Stimulated activated CD8-positive, alpha-beta memory T cell treated with anti-CD3 and anti-CD28 coated beads, Interleukin-12 subunit alpha, Interleukin-12 subunit beta, amount 100 ng/mL, for 24 hours (primary cell): ENCODE results near the gene RABGAP1L.
"Not testable (repeated sequence)": the region's sequence is repeated elsewhere in the genome, so short reads cannot be mapped to it uniquely, and the experiment has no call there.

ENCODE experiments used
- DNase-seq: peaks from one replicate; pipeline ENCODE4 v3.0.0-alpha.2; 2020; ENCODE audit errors: extremely low read depth

Gene RABGAP1L

DNA sequence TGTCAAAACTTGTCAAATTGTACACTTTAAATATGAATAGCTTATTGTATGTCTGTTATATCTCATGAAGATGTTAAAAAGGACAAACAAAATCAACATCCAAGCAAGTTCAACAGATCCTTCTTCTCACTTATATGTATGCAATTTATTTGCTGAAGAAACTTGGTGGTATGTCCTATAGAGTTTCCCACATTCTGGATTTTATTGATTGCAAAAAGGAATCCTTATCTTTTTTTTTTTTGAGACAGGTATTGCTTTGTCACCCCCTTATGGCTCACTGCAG, 5.6 kb upstream of the RABGAP1L start:
- DNase-seq: no peak

DNA sequence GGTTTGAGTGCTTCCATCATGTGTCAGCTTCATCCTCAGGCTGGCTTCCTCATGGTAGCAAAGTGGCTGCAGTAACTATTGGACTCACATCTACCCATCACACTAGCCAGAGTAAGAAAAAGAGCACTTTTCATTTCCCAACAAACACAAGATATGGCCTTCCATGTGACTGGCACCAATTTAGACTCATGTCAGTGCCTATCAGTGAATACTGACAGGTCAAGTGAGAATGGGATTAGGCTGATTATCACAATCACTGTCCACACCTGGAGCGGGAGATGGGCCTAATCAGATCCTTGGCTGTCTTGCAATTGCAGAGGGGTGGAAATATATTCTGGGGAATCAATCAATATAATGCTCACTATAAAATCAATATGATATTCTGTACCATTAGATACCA, 2.9 kb upstream of the RABGAP1L start:
- no peak for DNase-seq

DNA sequence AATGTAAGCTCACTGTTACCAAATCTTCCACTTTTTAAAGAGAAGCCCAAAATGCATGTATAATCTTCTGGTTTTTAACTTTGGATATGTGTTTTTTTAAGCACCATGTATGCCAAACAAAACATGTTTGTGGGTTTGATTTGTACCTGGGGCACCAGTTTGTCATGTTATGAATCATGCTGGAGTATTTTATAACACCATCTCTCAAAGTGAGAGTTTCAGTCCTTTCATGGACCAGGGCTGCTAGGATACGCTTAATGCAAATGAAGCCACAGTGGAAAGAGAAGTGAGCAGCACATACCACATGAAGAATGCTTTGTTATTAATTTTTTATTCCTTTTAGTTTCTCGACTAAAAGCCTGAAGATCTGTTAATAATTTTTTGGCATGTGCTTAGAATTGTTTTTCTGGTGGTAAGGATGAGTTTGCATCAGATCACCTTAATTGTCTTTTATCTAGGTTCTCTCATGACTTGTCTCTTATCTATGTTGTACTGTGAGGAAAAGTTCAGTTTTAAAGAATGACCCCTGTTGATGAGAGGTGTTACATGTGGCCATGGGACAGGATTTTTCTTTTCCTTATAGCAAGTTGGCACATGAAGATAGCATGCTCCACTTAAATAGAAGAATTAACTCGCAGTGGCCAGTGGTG, 2.0 kb upstream of the RABGAP1L start:
- DNase-seq: no peak

DNA sequence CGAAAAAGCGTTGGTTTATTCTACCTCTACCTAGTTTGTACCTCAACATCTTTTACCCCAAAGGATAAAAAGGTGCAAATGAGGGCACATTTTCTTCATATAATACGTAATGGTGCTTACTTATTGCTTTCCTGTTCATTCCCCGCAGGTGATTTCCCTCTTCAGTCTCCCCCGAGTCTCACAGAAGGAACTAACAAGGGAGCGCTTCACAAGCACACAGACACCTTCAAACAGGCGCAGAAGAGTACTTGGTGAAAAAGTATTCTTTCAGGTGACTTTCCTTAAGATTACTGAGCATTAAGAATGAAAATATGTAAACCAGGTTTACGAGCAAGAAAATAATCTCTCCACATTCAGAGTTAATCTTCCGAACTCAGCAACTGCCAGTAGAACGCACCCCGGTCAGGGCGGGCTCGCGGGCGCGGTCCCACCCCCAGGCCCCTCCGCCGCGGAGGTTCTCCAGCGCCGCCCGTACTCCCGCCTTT, 511 bp upstream of the RABGAP1L start:
- DNase-seq: no peak

DNA sequence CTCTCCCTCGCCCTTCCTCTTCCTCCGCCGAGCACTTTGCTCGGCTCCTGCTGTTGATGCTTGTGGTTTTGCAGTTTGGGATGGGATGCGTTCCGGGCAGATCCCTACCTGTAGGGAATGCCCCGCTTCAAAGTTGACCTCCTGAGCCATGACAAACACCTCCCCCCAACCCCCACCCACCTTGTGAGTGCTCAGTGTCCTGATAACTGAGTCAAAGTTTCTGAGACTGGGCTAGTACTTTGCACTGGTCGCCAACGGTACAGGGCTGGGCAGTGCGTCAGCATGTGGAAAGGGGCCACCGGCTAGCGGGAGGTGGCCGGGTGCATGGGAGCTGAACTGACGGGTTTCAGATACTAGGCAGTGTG, 771 bp downstream of the RABGAP1L start:
- DNase-seq: no peak

DNA sequence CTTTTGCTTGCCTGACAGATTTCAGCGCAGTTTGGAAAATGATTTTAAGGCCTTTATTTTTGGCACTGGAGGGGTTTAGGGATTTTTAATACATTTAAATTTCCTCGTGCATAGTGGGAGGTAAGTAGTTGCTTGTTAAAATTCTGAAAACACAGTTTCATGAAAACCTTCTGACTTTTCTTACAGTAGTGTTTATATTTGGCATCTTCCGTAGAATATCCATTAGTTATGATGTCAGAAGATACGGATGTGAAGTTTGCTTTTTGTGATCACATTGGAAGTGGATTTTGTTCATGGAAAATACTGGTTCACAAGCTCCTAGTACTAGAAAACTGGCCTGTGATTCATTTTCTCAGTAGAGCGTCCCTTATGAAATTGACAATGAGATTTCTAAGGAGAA, 1.3 kb downstream of the RABGAP1L start:
- no peak for DNase-seq

DNA sequence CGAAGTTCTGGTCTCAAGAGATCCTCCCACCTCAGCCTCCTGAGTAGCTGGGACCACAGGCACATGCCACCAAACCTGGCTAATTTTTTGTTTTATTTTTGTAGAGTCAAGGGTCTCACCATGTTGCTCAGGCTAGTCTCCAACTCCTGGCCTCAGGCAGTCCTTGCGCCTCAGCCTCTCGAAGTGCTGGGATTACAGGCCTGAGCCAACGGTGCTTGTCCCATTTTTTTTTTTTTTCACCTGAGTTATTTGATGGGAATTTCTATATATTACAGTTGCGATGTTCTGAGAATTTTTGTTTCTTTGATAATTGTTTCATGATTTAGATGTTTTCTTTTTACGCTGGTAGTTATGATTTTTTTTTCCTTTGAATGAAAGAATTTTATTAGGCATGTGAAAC, 2.5 kb downstream of the RABGAP1L start:
- no peak for DNase-seq

DNA sequence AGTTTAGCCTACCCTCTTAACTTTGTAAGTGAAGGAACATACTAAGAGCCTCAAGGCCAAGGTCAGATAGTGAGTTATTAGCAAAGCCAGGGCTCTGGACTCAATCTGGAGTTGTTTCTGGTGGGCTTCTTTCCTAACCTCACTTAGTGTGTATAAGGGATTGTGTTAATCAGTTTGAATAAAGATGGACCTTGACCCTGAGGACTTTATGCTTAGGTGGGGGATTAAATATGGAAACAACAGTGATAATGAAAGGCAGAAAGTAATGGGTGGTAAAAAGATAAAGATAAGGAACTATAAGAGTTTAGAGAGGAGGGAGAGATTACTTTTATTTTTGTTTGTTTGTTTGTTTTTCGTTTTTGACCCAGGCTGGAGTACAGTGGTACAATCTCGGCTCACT, 5.5 kb downstream of the RABGAP1L start:
- no peak for DNase-seq

DNA sequence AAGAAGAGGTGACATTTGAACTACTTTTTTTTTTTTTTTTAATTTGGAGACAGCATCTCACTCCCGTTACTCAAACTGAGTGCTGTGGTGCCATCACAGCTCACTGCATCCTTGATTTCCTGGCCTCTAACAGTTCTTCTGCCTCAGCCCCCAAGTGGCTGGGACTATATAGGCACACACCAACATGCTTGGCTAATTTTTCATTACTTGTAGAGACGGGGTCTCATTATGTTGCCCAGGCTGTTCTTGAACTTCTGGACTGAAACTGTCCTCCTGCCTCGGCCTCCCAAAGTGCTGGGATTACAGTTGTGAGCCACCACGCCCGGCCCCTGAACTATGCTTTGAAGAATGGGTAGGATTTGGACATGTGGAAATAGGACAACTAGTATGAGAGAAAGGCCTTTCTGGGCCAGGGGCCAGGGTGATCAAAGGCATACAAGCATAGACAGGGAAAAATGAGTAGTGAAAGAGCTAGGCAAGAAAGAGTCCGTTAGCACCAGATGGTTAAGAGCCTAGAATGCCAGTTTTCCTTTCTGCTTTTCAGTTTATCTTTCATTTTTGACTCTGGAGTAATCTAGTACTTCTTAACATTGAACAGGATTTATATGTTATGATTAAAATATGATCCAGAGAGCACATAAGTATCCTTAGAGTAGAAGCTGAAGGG, 6.3 kb downstream of the RABGAP1L start:
- DNase-seq: no peak

DNA sequence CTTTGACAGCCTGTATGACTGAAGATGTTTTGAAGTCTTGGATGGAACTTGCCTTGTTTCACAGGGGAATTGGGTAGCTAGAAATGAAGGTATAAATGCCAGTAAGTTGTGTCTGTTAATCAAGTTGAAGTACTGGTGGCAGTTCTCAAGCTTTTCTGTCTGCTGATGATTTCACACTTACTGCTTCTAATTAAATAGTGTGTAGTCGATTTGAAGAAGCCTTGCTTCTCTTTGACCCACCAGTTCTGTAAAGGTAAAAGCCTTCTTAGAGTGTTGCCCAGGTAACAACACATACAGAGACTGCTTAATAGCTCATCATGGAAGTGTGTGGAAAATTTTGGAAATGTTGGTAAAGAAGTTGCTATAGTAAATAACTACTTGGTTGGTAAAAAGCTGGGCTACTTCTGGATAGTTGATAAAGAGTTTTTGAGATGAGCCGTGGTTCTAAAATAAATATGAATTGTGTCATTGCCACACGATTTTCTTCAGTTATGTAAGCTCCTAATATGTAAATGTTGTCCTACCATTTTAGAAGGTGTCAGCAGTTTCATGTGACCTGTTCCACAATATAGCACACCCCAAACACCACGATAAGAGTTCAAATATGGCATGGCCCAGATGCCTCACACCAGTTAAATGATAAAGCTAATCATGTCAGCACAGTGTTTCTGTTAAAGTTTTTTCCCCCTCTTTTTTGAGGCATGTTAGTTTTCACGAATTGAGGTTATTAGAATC, 7.4 kb downstream of the RABGAP1L start:
- no peak for DNase-seq

DNA sequence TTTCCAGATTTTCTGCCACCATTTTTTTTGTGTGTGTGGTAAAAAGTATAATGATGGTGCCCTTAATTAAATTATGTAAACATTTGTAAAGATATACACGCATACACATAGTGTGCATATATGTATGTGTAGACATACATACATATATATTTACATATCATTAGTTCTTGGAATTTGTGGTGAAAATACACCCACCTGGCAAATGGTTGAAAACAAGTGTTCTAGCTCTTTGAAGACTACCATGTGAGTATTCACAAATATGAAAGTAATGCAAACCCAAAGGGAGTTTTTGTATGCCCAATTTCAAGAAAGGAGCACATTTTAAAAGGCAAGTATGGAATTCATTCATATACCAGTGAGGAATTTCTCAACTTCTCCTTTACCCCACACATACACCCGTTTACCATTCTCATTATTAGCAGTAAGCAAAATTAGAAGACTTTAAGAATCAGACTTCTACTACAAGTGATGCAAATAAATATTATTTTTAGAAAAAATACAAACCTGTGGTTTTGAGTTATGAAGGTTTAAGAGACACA, 8.0 kb downstream of the RABGAP1L start:
- no peak for DNase-seq

DNA sequence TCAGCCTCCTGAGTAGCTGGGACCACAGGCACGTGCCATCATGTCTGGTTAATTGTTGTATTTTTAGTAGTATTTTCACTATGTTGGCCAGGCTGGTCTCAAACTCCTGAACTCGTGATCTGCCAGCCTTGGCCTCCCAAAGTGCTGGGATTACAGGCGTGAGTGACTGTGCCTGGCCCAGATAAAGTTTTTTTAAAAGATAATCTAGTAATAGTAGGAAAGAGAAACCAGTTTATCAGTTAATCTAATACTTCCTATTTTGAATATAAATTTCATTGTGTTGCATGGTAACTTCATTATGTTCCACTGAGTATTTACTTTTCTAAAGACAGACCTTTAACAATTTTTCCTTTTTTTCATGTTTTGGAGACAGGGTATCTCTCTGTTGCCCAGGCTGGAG, 10.0 kb downstream of the RABGAP1L start:
- DNase-seq: no peak

DNA sequence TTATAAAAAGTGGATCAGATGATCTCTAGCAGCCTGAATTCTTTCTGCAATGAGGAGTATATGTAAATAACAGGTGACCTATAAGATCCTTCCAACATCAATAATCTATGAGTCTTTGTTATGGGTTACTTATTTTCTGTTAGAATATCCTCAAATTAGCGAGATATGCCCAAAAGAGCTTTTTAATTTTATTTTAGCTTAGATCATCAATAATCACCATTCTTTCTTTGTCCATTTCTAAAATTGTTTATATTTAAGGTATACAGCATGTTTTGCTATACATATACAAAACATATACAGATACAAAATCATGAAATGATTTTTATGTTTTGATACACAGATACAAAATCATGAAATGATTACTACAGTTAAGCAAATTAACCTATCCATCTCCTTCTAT, 11.8 kb downstream of the RABGAP1L start:
- DNase-seq: no peak

DNA sequence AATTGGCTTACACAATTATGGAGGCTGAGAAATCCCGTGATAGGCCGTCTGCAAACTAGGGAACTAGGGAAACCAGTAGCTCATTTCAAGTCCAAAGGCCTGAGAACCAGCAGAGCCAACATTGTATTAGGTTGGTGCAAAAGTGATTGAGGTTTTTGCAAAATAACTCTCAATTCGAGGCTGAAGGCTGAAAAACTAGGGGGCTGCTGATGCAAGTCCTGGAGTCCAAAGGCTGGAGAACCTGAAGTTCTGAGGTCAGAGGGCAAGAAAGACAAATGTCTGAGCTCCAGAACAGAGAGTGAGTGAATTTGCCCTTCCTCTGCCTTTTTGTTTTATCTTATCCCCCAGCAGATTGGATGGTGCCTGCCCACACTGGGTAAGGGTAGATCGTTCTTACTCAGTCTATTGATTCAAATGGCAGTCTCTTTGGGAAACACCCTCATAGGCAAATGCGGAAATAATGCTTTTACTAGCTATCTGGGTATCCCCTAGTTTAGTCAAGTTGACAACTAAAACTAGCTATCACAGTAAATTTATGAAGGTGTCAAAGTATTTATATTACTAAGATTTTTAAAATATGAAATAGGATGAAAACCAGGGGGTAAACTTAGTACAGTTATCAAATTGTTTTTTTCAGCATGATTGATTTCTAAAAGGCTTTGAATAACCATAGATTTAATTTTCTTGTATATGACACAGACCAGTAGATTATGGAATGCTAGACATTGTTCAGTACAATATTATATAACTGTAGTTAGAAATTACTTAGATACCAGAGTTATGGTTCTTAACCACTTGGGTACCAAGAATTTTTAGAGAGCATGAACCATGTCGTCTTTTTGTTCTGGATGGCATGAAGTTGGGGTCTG, 15.4 kb downstream of the RABGAP1L start:
- no peak for DNase-seq

DNA sequence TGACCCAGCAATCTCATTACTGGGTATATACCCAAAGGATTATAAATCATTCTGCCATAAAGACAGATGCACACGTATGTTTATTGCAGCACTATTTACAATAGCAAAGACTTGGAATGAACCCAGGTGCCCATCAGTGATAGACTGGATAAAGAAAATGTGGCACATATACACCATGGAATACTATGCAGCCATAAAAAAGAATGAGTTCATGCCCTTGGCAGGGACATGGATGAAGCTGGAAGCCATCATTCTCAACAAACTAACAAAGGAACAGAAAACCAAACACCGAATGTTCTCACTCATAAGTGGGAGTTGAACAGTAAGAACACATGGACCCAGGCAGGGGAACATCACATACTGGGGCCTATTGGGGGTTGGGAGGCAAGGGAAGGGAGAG, 19.1 kb downstream of the RABGAP1L start:
- DNase-seq: not testable (repeated sequence)

DNA sequence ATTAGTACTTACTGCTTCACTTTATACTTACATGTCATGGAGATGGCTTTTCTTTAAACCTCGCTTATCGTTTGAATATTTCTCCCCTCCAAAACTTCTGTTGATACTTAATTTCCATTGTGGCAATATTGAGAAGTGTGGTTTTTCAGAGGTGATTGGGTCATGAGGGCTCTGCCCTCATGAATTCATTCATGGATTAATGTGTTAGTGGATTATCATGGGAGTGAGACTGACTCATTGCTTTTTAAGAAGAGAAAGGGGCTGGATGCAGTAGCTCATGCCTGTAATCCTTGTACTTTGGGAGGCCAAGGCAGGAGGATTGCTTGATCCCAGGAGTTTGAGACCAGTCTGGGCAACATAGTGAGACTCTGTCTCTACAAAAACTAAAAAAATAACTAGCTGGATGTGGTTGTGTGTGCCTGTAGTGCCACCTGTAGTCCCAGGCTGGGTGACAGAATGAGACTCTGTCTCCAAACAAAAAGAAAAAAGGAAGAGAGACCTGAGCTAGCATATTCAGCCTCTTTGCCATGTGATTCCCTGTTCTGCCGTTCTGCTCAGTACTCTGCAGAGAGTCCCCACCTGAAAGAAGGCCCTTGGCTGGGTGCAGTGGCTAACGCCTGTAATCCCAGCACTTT, 30.2 kb downstream of the RABGAP1L start:
- DNase-seq: no peak

DNA sequence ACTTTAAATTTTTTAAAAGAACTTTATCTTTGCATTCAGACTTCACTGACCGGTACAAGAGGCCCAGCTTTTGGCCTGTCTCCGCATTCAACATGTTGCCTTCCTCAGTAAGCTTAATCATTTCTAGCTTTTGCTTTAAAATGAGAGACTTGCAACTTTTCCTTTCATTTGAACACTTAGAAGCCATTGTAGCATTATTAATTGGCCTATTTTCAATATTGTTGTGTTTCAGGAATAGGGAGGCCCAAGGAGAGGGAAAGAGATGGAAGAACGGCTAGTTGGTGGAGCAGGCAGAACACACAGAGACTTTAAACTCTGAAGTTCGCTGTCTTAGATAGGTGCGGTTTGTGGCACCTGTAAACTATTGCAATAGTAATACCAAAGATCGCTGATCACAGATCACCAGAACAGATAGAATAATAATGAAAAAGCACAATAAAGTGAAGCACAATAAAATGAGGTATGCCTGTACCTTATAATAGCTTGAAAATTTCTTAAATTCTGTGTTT, 31.4 kb downstream of the RABGAP1L start:
- DNase-seq: no peak

DNA sequence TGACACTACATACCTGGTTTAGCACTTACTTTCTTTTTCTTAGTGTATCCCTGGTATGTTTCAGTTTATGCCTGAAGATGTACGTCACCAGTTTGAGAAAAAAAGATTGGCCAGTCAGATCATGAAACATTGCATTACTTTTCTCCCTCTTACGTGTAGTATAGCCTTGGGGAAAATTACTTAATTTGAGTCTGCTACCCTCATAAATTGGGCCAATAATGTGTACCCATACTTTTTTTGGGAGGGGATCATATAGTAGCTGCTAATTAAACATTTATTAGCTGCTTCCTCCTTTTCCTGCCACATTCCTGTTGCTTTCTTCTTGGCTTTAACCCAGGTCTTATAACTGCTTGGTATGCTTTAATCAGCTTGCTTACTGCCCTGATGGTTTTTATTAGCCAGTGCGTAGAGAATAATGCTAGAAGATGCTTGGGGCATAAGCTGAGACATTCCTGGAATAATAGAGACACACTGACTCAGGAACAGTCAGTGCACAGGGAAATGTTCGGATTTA, 32.1 kb downstream of the RABGAP1L start:
- DNase-seq: no peak

DNA sequence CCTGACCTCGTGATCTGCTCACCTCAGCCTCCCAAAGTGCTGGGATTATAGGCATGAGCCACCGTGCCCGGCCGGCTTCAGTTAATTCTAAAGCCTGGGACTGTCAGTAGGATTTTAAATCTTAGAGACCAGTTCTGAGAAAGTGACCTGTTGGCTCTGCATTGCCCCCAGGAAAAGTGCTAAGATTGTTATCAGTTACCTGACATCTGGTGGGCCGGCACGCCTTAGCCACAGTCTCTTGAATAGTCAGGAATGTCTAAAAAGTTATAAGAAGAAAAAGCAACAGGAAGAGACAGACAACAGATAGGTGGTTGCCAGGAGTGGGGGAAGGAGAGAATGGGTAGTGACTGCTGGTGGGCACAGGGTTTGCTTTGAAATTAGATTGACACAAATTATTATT, 35.1 kb downstream of the RABGAP1L start:
- DNase-seq: no peak

DNA sequence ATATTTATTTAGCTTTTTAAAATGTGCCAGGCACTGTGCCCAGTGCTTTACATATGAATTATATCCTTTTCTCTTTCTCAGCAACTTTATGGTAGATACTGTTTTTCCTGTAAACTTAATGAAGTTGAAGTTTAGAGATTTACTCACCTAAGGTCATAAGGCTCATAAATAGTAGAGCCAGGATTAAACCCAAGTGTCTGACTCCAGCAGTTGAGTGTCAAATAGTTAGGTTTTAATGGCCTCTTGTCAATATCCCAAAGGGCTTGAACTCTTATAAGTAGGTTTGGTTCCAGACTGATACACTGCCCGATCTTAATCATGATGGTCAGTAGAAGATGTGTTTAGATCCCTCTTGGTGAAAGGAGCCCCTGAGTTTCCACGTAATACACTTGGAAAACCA, 37.8 kb downstream of the RABGAP1L start:
- DNase-seq: no peak

DNA sequence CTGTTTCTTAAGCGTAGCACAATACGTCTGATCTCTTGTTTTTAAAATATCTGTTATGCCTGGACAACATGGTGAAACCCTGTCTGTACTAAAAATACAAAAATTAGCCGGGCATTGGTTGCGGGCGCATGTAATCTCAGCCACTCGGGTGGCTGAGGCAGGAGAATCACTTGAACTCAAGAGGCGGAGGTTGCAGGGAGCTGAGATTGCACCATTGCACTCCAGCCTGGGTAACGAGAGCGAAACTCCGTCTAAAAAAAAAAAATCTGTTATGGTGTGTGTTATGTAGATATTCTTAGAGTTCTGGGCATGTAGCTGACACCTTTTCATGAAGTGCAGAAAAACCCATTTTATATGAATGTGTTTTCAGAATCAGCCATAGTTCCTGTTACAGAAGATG, 38.2 kb downstream of the RABGAP1L start:
- DNase-seq: no peak
